ENCODE measurements around the gene RFC1. TPM values are rescaled to one million over a fixed set of nuclear protein-coding genes. Genes with fewer than 3 reads are reported as not detected.
A peak's percentile ranks its signal among the peaks of the same experiment; 100 is the strongest.

RFC1 gene
- total and polyA plus RNA-seq, 2 donors (not counting 3 experiments of a cell fraction or from before 2014, with no cell fraction given): 12.9 to 57.1 TPM

DNA sequence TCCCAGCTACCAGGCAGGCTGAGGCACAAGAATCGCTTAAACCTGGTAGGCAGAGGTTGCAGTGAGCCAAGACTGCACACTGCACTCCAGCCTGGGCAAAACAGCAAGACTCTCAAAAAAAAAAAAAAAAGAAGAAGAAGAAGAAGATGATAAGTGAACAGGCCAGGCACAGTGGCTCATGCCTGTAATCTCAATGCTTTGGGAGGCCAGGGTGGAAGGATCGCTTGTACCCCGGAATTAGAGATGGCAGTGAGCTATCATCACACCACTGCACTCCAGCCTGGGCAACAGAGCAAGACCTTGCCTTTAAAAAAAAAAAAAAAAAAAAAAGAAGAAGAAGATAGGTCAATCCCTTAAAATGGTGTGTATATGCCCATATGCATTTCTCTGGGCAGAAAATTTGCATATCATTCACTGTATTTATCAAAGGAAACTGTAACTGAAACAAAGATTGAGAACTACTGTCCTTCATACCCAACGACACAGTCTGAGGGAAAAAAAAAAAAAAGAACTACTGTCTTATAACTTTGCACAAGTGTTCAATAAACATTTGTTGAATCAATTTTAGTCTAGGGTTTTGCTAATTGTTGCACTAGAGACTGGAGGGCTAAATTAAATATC lies 2.3 kb downstream of the RFC1 start:
- Histone ChIP-seq H3K79me2 (ENCODE audit: control insufficient read depth, insufficient read depth, low read length) (peaks cover 65% of the 10 kb centered on the region), H3K27ac (ENCODE audit: insufficient read depth, low read depth, low read length) (no peak overlapping the region), H3K4me2 (ENCODE audit: insufficient read depth, low read length) (peak overlapping the region; percentile 9), H3K9ac (replicated peaks; ENCODE audit: extremely low read depth, insufficient read depth, low read length) (no peak overlapping the region), H3K27me3 (ENCODE audit: control insufficient read depth in 2 of 2, insufficient read depth in 2 of 2, low read length in 2 of 2) (no peaks in the 10 kb centered on the region), H4K20me1 (replicated peaks; ENCODE audit: control insufficient read depth, extremely low read depth, insufficient read depth, low read length) (no peaks in the 10 kb centered on the region), H3K36me3 (ENCODE audit: control insufficient read depth in 2 of 2, extremely low read depth in 1 of 2, insufficient read depth in 2 of 2, low read length in 2 of 2) (no peaks in the 10 kb centered on the region), H3K4me3 (replicated peaks in 1 of 3; ENCODE audit: insufficient read depth in 1 of 3, low read depth in 1 of 3, low read length in 3 of 3) (no peak overlapping the region), H2AFZ (ENCODE audit: low read depth, low read length) (no peak overlapping the region), H3K9me1 (replicated peaks; ENCODE audit: control insufficient read depth, extremely low read depth, insufficient read depth, low read length) (no peaks in the 10 kb centered on the region), H3K9me3 (replicated peaks; ENCODE audit: control insufficient read depth, insufficient read depth, low read length) (no peaks in the 10 kb centered on the region), H3K4me1 (ENCODE audit: control insufficient read depth, extremely low read depth, insufficient read depth, low read length) (peaks cover 11% of the 10 kb centered on the region)
- dilution Hi-C loops (cut with MboI; ENCODE audit: extremely low pct_ligation_motif_present, low sequenced_read_pairs) (no loop called here), intact Hi-C loops (cut with micrococcal nuclease) (no loop called here)
- BruUV-seq (replicated peaks): no TSS peak
- POLR2A ChIA-PET: no interaction called here
- CTCF ChIA-PET: interaction anchor here (0.9 to 1.4 kb wide), 2 partner anchors 8 to 12 kb away, joined by 3 to 4 read pairs; no protein-coding TSS in a partner anchor
- DNase-seq (ENCODE audit: low read depth, low spot score) (no peak), FAIRE-seq (no peak)
- TF ChIP-seq, protein P1, sequence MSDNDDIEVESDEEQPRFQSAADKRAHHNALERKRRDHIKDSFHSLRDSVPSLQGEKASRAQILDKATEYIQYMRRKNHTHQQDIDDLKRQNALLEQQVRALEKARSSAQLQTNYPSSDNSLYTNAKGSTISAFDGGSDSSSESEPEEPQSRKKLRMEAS (IDR thresholded peaks at IDR 0.05; ENCODE audit: insufficient read depth, insufficient read length): no peak
- TF ChIP-seq FOS (IDR thresholded peaks at IDR 0.05; ENCODE audit: borderline replicate concordance, insufficient read depth, low read length) (no peak), CTCF (IDR thresholded peaks at IDR 0.05; ENCODE audit: extremely low read depth in 1 of 2, insufficient read depth in 1 of 2, low read depth in 1 of 2, low read length in 2 of 2) (no peak), EZH2 (IDR thresholded peaks at IDR 0.05; ENCODE audit: borderline replicate concordance, low read depth, low read length, severe bottlenecking) (no peak), JUN (IDR thresholded peaks at IDR 0.05; ENCODE audit: borderline replicate concordance, insufficient read depth, insufficient read length, low read depth) (no peak), GATA2 (IDR thresholded peaks at IDR 0.05; ENCODE audit: insufficient read depth, insufficient read length, low read depth, low read length) (no peak), POLR2A (IDR thresholded peaks at IDR 0.05; ENCODE audit: low read depth, low read length) (no peak), MYC (IDR thresholded peaks at IDR 0.05; ENCODE audit: low read depth, low read length) (no peak), POLR2AphosphoS5 (IDR thresholded peaks at IDR 0.05; ENCODE audit: insufficient read depth, low read depth, low read length) (no peak)

Measured in endothelial cell of umbilical vein (primary cell).